HCT116 (cell line): ENCODE measurements around the gene PPFIA1. TPM values are rescaled to one million over a fixed set of nuclear protein-coding genes. Genes with fewer than 3 reads are reported as not detected.

Source experiments
- ATAC-seq: fragments of 200-7000 bp; cut with Tn5 transposase; 2 replicates; pipeline ENCODE4 v1.9.1; 2020; ENCODE audit warnings: mild to moderate bottlenecking, moderate library complexity
- BruUV-seq: library from RNA; stranded (reverse); fragments of 400-500 nt; replicated peaks from 2 replicates; lab custom pipeline; 2021; lab: Mats Ljungman, UMichigan
- CTCF ChIA-PET: fragments of 300-600 bp; sonication (Branson Sonifier 250); formaldehyde crosslinking; loops from one replicate; lab custom pipeline; 2021; ENCODE audit warnings: antibody characterized with exemption; lab: Charles Lee
- POLR2A ChIA-PET: fragments of 300-600, 350-600 bp; sonication (Branson Sonifier 250); formaldehyde crosslinking; loops from one replicate; lab custom pipeline; 2021; ENCODE audit warnings: antibody characterized with exemption; lab: Charles Lee
- RAD21 ChIA-PET, 2 experiments: fragments of 300-600 bp; sonication (Branson Sonifier 250); formaldehyde crosslinking; loops; one replicate each; lab custom pipeline; 2023; ENCODE audit warnings: low total read pairs in 2 of 2; ENCODE audit not compliant: uncharacterized antibody in 2 of 2, unreplicated experiment in 2 of 2, low non-redundant PET in 1 of 2; lab: Charles Lee
- DNase-seq: peaks from one replicate; pipeline ENCODE4 v3.0.0-alpha.2; 2010; ENCODE audit warnings: low read depth, low spot score
- H2AFZ ChIP-seq: fragments of 200-600 bp; shearing (Covaris generic), sonication (generic); 2 replicates; pipeline ENCODE4 v1.6.1; 2017; ENCODE audit warnings: low read depth, mixed run types, mixed read lengths, antibody characterized with exemption, low read length; ENCODE audit not compliant: poor library complexity, severe bottlenecking
- H3K27ac ChIP-seq: 2 replicates; pipeline ENCODE4 v1.5.1; 2012; ENCODE audit warnings: low read depth, low read length
- H3K27me3 ChIP-seq: fragments of 200-600 bp; sonication (generic); 2 replicates; pipeline ENCODE4 v1.6.1; 2016; ENCODE audit warnings: mixed run types, low read length, mixed read lengths; ENCODE audit not compliant: insufficient read depth
- H3K36me3 ChIP-seq, 2 experiments: fragments of 200-500 bp in 1 of 2; fragments of 200-600 bp in 1 of 2; sonication (Bioruptor generic) in 1 of 2; sonication (generic) in 1 of 2; 2 replicates each; pipeline versions ENCODE4 v1.5.1 to v1.6.1; 2014 to 2016; ENCODE audit warnings: low read length in 2 of 2, inconsistent platforms in 1 of 2, mixed read lengths in 1 of 2, mixed run types in 1 of 2; ENCODE audit not compliant: insufficient read depth in 2 of 2, control insufficient read depth in 1 of 2
- H3K4me1 ChIP-seq, 2 experiments: fragments of 200-600 bp in 1 of 2; sonication (generic) in 1 of 2; 2 replicates each; pipeline versions ENCODE4 v1.5.1 to v1.6.1; 2012 to 2017; ENCODE audit warnings: low read length in 2 of 2, inconsistent platforms in 1 of 2, mild to moderate bottlenecking in 1 of 2, mixed read lengths in 1 of 2, mixed run types in 1 of 2, moderate library complexity in 1 of 2; ENCODE audit not compliant: insufficient read depth in 2 of 2, control insufficient read depth in 1 of 2
- H3K4me2 ChIP-seq: fragments of 200-600 bp; sonication (generic); 2 replicates; pipeline ENCODE4 v1.6.1; 2017; ENCODE audit warnings: mixed run types, low read length, mixed read lengths
- H3K4me3 ChIP-seq, 2 experiments: fragments of 200-600 bp in 1 of 2; sonication (generic) in 1 of 2; replicated peaks in 1 of 2; 2 replicates each; pipeline ENCODE4 v1.5.1; 2011 to 2016; ENCODE audit warnings: low read length in 2 of 2, control low read depth in 1 of 2, low read depth in 1 of 2, mild to moderate bottlenecking in 1 of 2, mixed read lengths in 1 of 2, mixed run types in 1 of 2
- H3K79me2 ChIP-seq: fragments of 200-600 bp; sonication (generic); 2 replicates; pipeline ENCODE4 v1.6.1; 2017; ENCODE audit warnings: mild to moderate bottlenecking, mixed run types, low read length, moderate library complexity, mixed read lengths; ENCODE audit not compliant: insufficient read depth
- H3K9ac ChIP-seq: fragments of 200-600 bp; sonication (generic); 2 replicates; pipeline ENCODE4 v1.6.1; 2016; ENCODE audit warnings: low read length, mixed read lengths
- H3K9me2 ChIP-seq: fragments of 200-600 bp; sonication (generic), shearing (Covaris generic); 2 replicates; pipeline ENCODE4 v1.6.1; 2017; ENCODE audit warnings: mixed run types, mild to moderate bottlenecking, moderate library complexity; ENCODE audit not compliant: insufficient read depth
- H3K9me3 ChIP-seq, 2 experiments: fragments of 200-500 bp in 1 of 2; fragments of 200-600 bp in 1 of 2; sonication (Bioruptor generic) in 1 of 2; sonication (generic) in 1 of 2; 2 replicates each; pipeline ENCODE4 v1.6.1; 2014 to 2017; ENCODE audit warnings: low read length in 2 of 2, mixed read lengths in 2 of 2, inconsistent platforms in 1 of 2, low read depth in 1 of 2, mild to moderate bottlenecking in 1 of 2, mixed run types in 1 of 2, moderate library complexity in 1 of 2; ENCODE audit not compliant: control insufficient read depth in 1 of 2, insufficient read depth in 1 of 2
- H4K20me1 ChIP-seq: fragments of 200-600 bp; sonication (generic), shearing (Covaris generic); 2 replicates; pipeline ENCODE4 v1.6.1; 2017; ENCODE audit warnings: mixed run types, mild to moderate bottlenecking, moderate library complexity; ENCODE audit not compliant: insufficient read depth
- ATF3 ChIP-seq: IDR thresholded peaks from 2 replicates; pipeline ENCODE4 v1.6.1; 2012
- CBX3 ChIP-seq: IDR thresholded peaks from 2 replicates; pipeline ENCODE4 v1.6.1; 2012; ENCODE audit warnings: low read depth
- CEBPB ChIP-seq: IDR thresholded peaks from 2 replicates; pipeline ENCODE4 v1.6.1; 2012; ENCODE audit warnings: low read depth
- CTCF ChIP-seq, 3 experiments: fragments of 200-600 bp in 1 of 3; sonication (generic) in 1 of 3; IDR thresholded peaks in 2 of 3; conservative IDR thresholded peaks in 1 of 3; 2 replicates each; pipeline ENCODE4 v1.5.1; 2012 to 2017; ENCODE audit warnings: low read depth in 2 of 3, low read length in 2 of 3, antibody characterized with exemption in 1 of 3, borderline replicate concordance in 1 of 3, control low read depth in 1 of 3, mild to moderate bottlenecking in 1 of 3, mixed read lengths in 1 of 3, mixed run types in 1 of 3, moderate library complexity in 1 of 3; ENCODE audit not compliant: insufficient read depth in 1 of 3
- EGR1 ChIP-seq: IDR thresholded peaks from 2 replicates; pipeline ENCODE4 v1.6.1; 2012; ENCODE audit warnings: low read depth
- ELF1 ChIP-seq: IDR thresholded peaks from 2 replicates; pipeline ENCODE4 v1.6.1; 2012; ENCODE audit warnings: low read depth, borderline replicate concordance
- EZH2phosphoT487 ChIP-seq: fragments of 200-600 bp; IDR thresholded peaks from 2 replicates; pipeline ENCODE4 v1.6.1; 2018; ENCODE audit warnings: antibody characterized with exemption, borderline replicate concordance
- FOSL1 ChIP-seq: IDR thresholded peaks from 2 replicates; pipeline ENCODE4 v1.6.1; 2012; ENCODE audit warnings: low read depth
- JUND ChIP-seq: IDR thresholded peaks from 2 replicates; pipeline ENCODE4 v1.6.1; 2012
- POLR2A ChIP-seq: IDR thresholded peaks from 2 replicates; pipeline ENCODE4 v1.7.0; 2011; ENCODE audit warnings: borderline replicate concordance; ENCODE audit not compliant: insufficient read depth, insufficient read length; ENCODE audit errors: extremely low read depth
- POLR2AphosphoS5 ChIP-seq: IDR thresholded peaks from 2 replicates; pipeline ENCODE4 v1.6.1; 2011; ENCODE audit warnings: mild to moderate bottlenecking, low read depth, low read length, moderate library complexity
- RAD21 ChIP-seq: IDR thresholded peaks from 2 replicates; pipeline ENCODE4 v1.6.1; 2012; ENCODE audit warnings: low read depth, mild to moderate bottlenecking
- REST ChIP-seq: IDR thresholded peaks from 2 replicates; pipeline ENCODE4 v1.6.1; 2012; ENCODE audit warnings: low read depth
- SIN3A ChIP-seq: IDR thresholded peaks from 2 replicates; pipeline ENCODE4 v1.6.1; 2012; ENCODE audit warnings: low read depth
- SP1 ChIP-seq: IDR thresholded peaks from 2 replicates; pipeline ENCODE4 v1.6.1; 2012; ENCODE audit warnings: low read depth
- SRF ChIP-seq: IDR thresholded peaks from 2 replicates; pipeline ENCODE4 v1.6.1; 2012; ENCODE audit warnings: low read depth
- TCF7L2 ChIP-seq: IDR thresholded peaks from 2 replicates; pipeline ENCODE4 v1.7.0; 2011; ENCODE audit warnings: borderline replicate concordance, inconsistent platforms; ENCODE audit not compliant: insufficient read depth, insufficient read length; ENCODE audit errors: extremely low read depth
- YY1 ChIP-seq: IDR thresholded peaks from 2 replicates; pipeline ENCODE4 v1.6.1; 2011; ENCODE audit warnings: low read length, low read depth, moderate library complexity, mild to moderate bottlenecking; ENCODE audit not compliant: insufficient replicate concordance; ENCODE audit errors: extremely low read depth
- ZBTB33 ChIP-seq: IDR thresholded peaks from 2 replicates; pipeline ENCODE4 v1.6.1; 2011; ENCODE audit warnings: mild to moderate bottlenecking, low read length, moderate library complexity; ENCODE audit not compliant: insufficient replicate concordance; ENCODE audit errors: extremely low read depth
- ZFX ChIP-seq: fragments of 450-650 bp; IDR thresholded peaks from 2 replicates; pipeline ENCODE4 v1.6.1; 2017
- intact Hi-C: fragments of 100-400 bp; cut with micrococcal nuclease; formaldehyde crosslinking; loops from 2 replicates; pipeline ENCODE4 v1.10.0; 2022
- total RNA-seq: library from RNA; stranded (reverse); gene quantifications from one replicate; pipeline ENCODE4 v1.2.1, GENCODE V29; 2021; ENCODE audit not compliant: unreplicated experiment

The PPFIA1 gene
- total RNA-seq, 1 experiment from 2014 or later = 48.6 TPM

- Histone ChIP-seq H3K9me2 (no peaks in the 10 kb centered on the region), H3K4me2 (no peak overlapping the region), H3K36me3 (peaks cover 69 to 79% of the 10 kb centered on the region in 2 experiments), H3K79me2 (peaks cover 62% of the 10 kb centered on the region), H3K4me3 (no peak overlapping the region), H3K27ac (no peak overlapping the region), H4K20me1 (peaks cover 3% of the 10 kb centered on the region; the same call in 1 of the 2 replicates), H3K4me1 (no peaks in the 10 kb centered on the region)
- ATAC-seq = no peak
- intact Hi-C loops = no loop called here
- no TSS peak for BruUV-seq
- TF ChIP-seq JUND = no peak
- no peak for TF ChIP-seq POLR2A
- TF ChIP-seq SP1 = no peak
- TF ChIP-seq ATF3 = no peak
- no peak for TF ChIP-seq YY1
- TF ChIP-seq ZBTB33 = no peak
- TF ChIP-seq SRF = no peak
- no peak for TF ChIP-seq POLR2AphosphoS5
- TF ChIP-seq REST = no peak
- TF ChIP-seq EZH2phosphoT487 = no peak
- TF ChIP-seq TCF7L2 = no peak
- no peak for TF ChIP-seq CTCF (IDR thresholded peaks at IDR 0.05 in 2 of 3, conservative IDR thresholded peaks at IDR 0.05 in 1 of 3; ENCODE audit: borderline replicate concordance in 1 of 3, insufficient read depth in 1 of 3, low read depth in 2 of 3, low read length in 2 of 3)
- no peak for TF ChIP-seq SIN3A
- TF ChIP-seq RAD21 = no peak
- no peak for TF ChIP-seq CBX3
- TF ChIP-seq ZFX = no peak
- no peak for TF ChIP-seq FOSL1
- TF ChIP-seq EGR1 = no peak
- no peak for TF ChIP-seq CEBPB
- no peak for TF ChIP-seq ELF1
- TF ChIP-seq, all 23 proteins: peak for 0
- Histone ChIP-seq H2AFZ (no peak overlapping the region), H3K9me3 (no peaks in the 10 kb centered on the region), H3K9ac (no peak overlapping the region), H3K27me3 (no peaks in the 10 kb centered on the region)
- POLR2A ChIA-PET = no interaction called here
- no peak for DNase-seq
- CTCF ChIA-PET = no interaction called here
- RAD21 ChIA-PET = no interaction called here
Observed at GRCh38 chr11:70409871-70410270, 139.4 kb downstream of the PPFIA1 start.
